ENCODE measurements around the gene UNC5C. TPM values are rescaled to one million over a fixed set of nuclear protein-coding genes. Genes with fewer than 3 reads are reported as not detected.

UNC5C gene
- total RNA-seq, 2 experiments from 2014 or later, result not detected

- Histone ChIP-seq H3K4me2 (ENCODE audit: low read length) (no peak overlapping the region), H3K4me1 (ENCODE audit: insufficient read depth, low read length, poor library complexity, severe bottlenecking) (no peaks in the 10 kb centered on the region), H3K9me2 (ENCODE audit: insufficient read depth, low read length) (no peaks in the 10 kb centered on the region), H3K79me2 (ENCODE audit: insufficient read depth, low read depth, low read length) (no peaks in the 10 kb centered on the region), H4K20me1 (ENCODE audit: insufficient read depth, low read length) (no peaks in the 10 kb centered on the region), H3K4me3 (ENCODE audit: low read depth, low read length, poor library complexity, severe bottlenecking) (no peak overlapping the region), H3K36me3 (ENCODE audit: insufficient read depth, low read length) (no peaks in the 10 kb centered on the region), H3K9me3 (ENCODE audit: low read length) (no peaks in the 10 kb centered on the region), H3K27ac (ENCODE audit: low read depth, low read length, poor library complexity, severe bottlenecking) (no peak overlapping the region), H2AFZ (ENCODE audit: low read length) (no peak overlapping the region)
- no TSS peak for BruUV-seq (replicated peaks)
- CTCF ChIA-PET (ENCODE audit: unreplicated experiment), result no interaction called here
- DNase-seq (ENCODE audit: low spot score), result no peak
- intact Hi-C loops (cut with micrococcal nuclease; ENCODE audit: unreplicated experiment), result no loop called here
- TF ChIP-seq EZH2phosphoT487 (IDR thresholded peaks at IDR 0.05; ENCODE audit: borderline replicate concordance, low read depth, low read length) (no peak), CTCF (conservative IDR thresholded peaks at IDR 0.05; ENCODE audit: low read length) (no peak)
- POLR2A ChIA-PET, result no interaction called here
Measured at GRCh38 chr4:95122001-95122400, 426.8 kb downstream of the UNC5C start.

- ChIA-PET POLR2A (interaction anchor here (0.6 kb wide), 1 partner anchor 26 kb away, joined by 3 read pairs; no protein-coding TSS in a partner anchor), CTCF (ENCODE audit: unreplicated experiment) (no interaction called here)
Measured at GRCh38 chr4:95120456-95120855, 428.3 kb downstream of the UNC5C start.

More at GRCh38 chr4:95120456-95120855, 428.3 kb downstream of the UNC5C start:
- DNase-seq (ENCODE audit: low spot score), result no peak
- no peaks in the 10 kb centered on the region for H3K4me1 ChIP-seq (ENCODE audit: insufficient read depth, low read length, poor library complexity, severe bottlenecking)
- TF ChIP-seq EZH2phosphoT487 (IDR thresholded peaks at IDR 0.05; ENCODE audit: borderline replicate concordance, low read depth, low read length) (no peak), CTCF (conservative IDR thresholded peaks at IDR 0.05; ENCODE audit: low read length) (no peak)
- H2AFZ ChIP-seq (ENCODE audit: low read length), result no peak overlapping the region
- H3K4me3 ChIP-seq (ENCODE audit: low read depth, low read length, poor library complexity, severe bottlenecking), result no peak overlapping the region
- no peaks in the 10 kb centered on the region for H3K9me3 ChIP-seq (ENCODE audit: low read length)
- intact Hi-C loops (cut with micrococcal nuclease; ENCODE audit: unreplicated experiment), result no loop called here
- H3K9me2 ChIP-seq (ENCODE audit: insufficient read depth, low read length), result no peaks in the 10 kb centered on the region
- no TSS peak for BruUV-seq (replicated peaks)
- H3K27ac ChIP-seq (ENCODE audit: low read depth, low read length, poor library complexity, severe bottlenecking), result no peak overlapping the region
- no peak overlapping the region for H3K4me2 ChIP-seq (ENCODE audit: low read length)
- no peaks in the 10 kb centered on the region for H3K36me3 ChIP-seq (ENCODE audit: insufficient read depth, low read length)
- no peaks in the 10 kb centered on the region for H3K79me2 ChIP-seq (ENCODE audit: insufficient read depth, low read depth, low read length)
- H4K20me1 ChIP-seq (ENCODE audit: insufficient read depth, low read length), result no peaks in the 10 kb centered on the region
